ENCODE results near the gene CLN5.
A peak's percentile ranks its signal among the peaks of the same experiment; 100 is the strongest.
"Not testable (repeated sequence)": the region's sequence is repeated elsewhere in the genome, so short reads cannot be mapped to it uniquely, and the experiment has no call there.

CLN5 gene

GRCh38 chr13:76991796-76992547 is at the start of gene CLN5:
Gene CLN5, plus strand, starts transcription at chr13:76992081. Its CDS starts 18 bp downstream, at chr13:76992099.
- FAIRE-seq (no peak), DNase-seq (ENCODE audit: low spot score) (peak; percentile 80)

- DNase-seq (ENCODE audit: low spot score) (no peak), FAIRE-seq (no peak)
Measured at GRCh38 chr13:76942363-76942762, 49.5 kb upstream of the CLN5 start.

GRCh38 chr13:76943646-76944045 is 48.2 kb upstream of the CLN5 start:
- no peak for DNase-seq (ENCODE audit: low spot score)
- FAIRE-seq = no peak

DNA sequence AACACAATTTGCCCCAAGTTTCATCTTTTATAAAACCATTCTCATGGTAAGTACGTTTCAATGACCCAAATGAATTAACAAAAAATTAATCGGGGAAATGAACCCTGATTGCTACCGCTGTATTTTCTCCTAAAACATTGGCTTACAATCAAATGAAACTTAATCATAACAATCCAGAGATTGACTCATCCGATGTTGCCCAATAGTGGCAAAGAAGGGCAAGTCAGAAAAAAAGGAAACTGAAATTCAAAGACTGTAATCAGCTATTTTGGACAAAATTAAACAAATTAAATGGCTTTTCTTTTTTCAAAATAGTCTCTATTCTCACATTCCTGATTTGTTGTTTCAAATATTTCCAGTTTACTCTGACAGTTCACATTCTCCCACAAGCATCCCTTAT is 47.4 kb upstream of the CLN5 start:
- FAIRE-seq (no peak), DNase-seq (ENCODE audit: low spot score) (no peak)

DNA sequence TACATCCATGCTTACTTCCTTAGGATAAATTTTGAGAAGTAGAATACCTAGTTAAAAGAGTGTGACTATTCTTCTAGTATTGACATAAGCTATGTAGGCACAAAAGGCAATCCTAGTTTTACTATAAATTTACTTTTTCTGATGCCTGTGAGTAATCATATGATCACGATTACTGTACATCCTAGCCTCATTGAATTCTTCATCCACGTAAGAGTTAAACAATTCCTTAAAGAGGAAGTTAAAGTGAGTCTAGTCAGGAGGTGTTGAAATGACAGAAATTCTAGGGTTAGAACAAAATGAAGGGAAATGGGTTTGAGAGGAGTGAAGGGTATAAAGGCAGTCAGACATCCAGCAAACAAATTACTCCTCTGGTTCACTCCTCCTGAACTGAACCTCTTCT is 43.7 kb upstream of the CLN5 start, which contains the start of gene ACOD1:
TSS of gene ACOD1 (plus strand) at position 363 of the 400 bp plus-strand sequence. CDS start 48 bp downstream, outside the sequence.
- FAIRE-seq (no peak), DNase-seq (ENCODE audit: low spot score) (no peak)

- FAIRE-seq = no peak
- DNase-seq (ENCODE audit: low spot score) = no peak
Measured at GRCh38 chr13:76950101-76950500, 41.8 kb upstream of the CLN5 start.

GRCh38 chr13:76953968-76954367 is 37.9 kb upstream of the CLN5 start:
- no peak for FAIRE-seq
- no peak for DNase-seq (ENCODE audit: low spot score)

- FAIRE-seq = no peak
Measured at GRCh38 chr13:76954538-76954937, 37.3 kb upstream of the CLN5 start.

DNA sequence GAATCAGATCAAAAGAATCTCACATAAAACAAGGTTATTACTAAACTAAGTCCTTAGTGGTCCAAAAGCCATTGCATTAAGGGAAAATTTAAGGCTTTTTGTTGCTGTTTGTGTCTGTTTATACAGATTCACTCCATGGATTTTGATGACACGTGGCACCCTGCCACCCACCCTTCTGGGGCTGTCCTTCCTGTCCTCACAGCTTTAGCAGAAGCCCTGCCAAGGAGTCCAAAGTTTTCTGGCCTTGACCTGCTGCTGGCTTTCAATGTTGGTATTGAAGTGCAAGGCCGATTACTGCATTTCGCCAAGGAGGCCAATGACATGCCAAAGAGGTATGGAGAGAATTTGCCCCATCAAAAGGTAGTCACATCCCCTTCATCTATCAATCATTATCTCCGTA is 36.7 kb upstream of the CLN5 start:
- no peak for DNase-seq (ENCODE audit: low spot score)
- FAIRE-seq = no peak

More at GRCh38 chr13:76954538-76954937, 37.3 kb upstream of the CLN5 start:
- DNase-seq (ENCODE audit: low spot score) = no peak

DNA sequence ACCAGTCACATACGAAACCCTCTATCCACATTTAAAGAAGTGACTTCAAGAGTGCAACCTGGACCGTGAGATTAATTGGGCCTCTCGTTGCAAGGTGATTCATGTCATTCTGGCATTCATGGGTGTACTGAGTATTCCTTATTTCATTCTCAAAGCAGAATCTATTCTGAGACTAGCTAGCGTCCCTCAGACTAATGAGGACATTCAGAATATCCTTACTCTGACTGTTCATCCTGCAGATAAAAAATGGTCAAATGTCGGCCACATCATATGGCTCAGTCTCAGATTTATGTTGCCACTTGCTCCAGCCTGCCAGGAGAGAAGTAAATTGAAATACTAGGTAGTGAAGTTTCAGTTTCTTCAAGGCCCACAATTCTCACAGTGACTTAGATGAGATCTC is 36.2 kb upstream of the CLN5 start:
- FAIRE-seq = no peak
- no peak for DNase-seq (ENCODE audit: low spot score)

DNA sequence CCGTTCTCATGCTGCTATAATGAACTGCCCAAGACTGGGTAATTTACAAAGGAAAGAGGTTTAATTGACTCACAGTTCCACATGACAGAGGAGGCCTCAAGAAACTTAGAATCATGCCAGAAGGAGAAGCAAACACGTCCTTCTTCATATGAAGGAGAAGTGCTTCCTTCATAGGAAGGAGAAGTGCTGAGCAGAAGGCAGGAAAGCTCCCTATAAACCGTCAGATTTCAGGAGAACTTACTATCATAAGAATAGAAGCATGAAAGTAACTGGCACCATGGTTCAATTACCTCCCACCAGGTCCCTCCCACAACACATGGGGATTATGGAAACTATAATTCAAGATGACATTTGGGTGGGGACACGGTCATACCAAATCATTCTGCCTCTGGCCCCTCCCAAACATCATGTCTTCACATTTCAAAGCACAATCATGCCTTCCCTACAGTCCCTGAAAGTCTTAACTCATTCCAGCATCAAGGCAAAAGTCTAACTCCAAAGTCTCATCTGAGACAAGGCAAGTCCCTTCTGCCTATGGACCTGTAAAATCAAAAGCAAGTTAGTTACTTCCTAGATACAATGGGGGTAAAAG is 32.9 kb upstream of the CLN5 start:
- FAIRE-seq = no peak
- no peak for DNase-seq (ENCODE audit: low spot score)

DNA sequence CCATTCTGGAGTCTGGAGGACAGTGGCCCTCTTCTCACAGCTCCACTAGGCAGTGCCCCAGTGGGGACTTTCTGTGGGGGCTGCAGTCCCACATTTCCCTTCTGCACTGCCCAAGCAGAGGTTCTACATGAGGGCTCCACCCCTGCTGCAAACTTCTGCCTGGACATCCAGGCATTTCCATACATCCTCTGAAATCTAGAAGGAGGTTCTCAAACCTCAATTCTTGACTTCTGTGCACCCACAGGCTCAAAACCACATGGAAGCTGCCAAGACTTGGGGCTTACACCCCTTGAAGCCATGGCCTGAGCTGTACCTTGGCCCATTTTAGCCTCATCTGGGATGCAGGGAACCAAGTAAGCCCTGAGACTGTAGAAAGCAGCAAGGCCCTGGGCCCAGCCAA is 32.1 kb upstream of the CLN5 start:
- not testable (repeated sequence) for FAIRE-seq

DNA sequence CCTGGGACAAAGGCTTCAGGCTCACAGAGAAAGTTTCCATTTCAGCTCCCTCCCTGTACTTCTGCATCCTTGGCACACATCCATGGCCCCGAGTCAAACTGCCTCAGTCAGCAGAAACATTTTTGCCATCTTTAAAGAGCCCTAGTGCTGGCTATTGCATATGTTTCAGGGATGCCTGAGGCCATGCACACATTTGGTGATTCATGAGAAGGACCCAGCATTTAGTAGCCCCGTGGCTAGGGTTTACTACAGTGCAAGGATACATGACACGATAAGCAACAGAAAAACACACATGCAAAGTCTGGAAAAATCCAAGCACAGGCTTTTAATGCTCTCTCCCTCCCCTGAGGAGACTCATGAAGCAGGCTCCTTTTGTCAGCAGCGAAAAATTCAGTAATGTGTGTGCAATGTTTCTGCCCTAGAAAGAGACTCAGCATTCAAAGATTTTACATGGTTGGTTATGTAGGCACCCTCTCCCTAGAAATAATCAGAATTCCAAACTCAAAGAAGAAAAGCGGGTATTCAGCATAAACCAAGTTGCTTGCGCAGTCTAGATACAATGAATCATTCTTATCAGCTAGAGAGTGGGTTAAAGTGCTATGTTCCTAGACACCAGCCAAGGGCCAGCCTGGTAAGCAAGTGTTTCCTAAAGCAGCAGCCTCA is 26.0 kb upstream of the CLN5 start:
- DNase-seq (ENCODE audit: low spot score) (no peak), FAIRE-seq (no peak)

More for the DNA sequence above, 32.1 kb upstream of the CLN5 start:
- not testable (repeated sequence) for DNase-seq (ENCODE audit: low spot score)

DNA sequence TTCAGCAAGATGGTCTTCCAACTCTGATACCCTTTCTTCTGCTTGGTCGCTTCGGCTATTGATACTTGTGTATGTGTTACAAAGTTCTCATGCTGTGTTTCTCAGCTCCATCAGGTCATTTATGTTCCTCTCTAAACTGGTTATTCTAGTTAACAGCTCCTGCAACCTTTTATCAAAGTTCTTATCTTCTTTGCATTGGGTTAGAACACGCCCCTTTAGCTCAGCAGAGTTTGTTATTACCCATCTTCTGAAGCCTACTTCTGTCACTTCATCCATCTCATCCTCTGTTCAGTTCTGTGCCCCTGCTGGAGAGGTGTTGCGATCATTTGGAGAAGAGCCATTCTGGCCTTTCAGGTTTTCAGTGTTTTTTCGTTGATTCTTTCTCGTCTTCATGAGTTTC is 24.9 kb upstream of the CLN5 start:
- DNase-seq (ENCODE audit: low spot score) (no peak), FAIRE-seq (no peak)

DNA sequence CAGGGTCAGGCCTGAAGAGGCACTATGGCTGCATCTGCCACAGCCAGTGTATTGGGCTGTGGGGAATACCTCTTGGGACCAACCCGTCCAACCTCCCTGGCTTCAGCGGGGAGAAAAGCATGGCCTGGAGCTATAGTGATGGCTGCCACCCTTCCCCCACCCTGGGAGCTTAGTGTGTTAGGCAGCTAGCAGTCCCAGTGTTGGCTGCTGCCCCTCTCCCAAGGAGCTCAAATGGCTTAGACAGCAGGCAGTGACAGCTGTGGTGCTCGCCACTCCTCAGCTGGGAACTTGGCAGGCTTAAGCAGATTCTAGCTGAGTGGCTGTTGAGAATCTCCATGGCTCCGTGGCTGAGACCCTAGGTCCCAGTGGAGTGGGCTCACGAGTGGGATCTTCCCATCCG is 23.8 kb upstream of the CLN5 start:
- DNase-seq (ENCODE audit: low spot score) = no peak
- no peak for FAIRE-seq

DNA sequence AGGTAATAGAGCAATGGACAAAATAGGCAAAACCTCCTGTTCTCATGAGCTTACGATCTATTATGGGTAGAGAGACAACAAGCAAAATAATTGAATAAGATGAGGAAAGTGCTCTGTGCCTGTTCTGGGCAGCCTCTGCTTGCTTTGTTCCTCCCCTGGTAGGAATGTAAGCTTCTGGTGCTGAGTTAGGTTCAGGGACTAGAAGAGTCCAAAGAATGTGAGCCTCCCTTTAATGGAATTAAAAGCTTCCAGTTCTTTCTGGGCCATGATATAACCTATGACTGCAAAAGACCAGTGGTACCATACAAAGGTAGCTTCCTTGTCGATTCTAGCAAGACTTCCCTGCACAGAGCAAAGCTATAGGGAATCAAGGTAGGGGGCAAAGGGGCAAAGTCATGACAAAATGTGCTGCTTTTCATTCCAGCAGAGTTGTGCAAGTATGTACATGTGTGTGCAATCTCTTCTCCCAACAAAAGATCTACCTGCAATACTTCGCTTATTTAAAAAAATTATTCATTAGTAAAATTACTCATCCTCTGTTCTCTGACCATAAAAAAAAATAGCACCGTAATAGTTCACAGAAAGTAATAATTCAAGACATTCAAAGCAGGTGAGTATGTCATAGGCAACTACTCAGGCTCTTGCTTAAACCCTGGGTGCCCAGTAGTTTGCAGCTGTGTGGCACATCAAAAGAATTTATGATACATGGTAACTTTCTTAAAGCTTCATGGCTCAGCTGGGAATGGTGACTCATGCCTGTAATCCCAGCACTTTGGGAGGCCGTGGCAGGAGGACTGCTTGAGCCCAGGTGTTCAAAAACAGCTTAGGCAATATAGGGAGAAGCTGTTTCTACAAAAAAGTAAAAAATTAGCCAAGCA is 22.2 kb upstream of the CLN5 start:
- FAIRE-seq (no peak), DNase-seq (ENCODE audit: low spot score) (no peak)

- DNase-seq (ENCODE audit: low spot score) (no peak), FAIRE-seq (no peak)
Measured at GRCh38 chr13:76971215-76971614, 20.7 kb upstream of the CLN5 start.

DNA sequence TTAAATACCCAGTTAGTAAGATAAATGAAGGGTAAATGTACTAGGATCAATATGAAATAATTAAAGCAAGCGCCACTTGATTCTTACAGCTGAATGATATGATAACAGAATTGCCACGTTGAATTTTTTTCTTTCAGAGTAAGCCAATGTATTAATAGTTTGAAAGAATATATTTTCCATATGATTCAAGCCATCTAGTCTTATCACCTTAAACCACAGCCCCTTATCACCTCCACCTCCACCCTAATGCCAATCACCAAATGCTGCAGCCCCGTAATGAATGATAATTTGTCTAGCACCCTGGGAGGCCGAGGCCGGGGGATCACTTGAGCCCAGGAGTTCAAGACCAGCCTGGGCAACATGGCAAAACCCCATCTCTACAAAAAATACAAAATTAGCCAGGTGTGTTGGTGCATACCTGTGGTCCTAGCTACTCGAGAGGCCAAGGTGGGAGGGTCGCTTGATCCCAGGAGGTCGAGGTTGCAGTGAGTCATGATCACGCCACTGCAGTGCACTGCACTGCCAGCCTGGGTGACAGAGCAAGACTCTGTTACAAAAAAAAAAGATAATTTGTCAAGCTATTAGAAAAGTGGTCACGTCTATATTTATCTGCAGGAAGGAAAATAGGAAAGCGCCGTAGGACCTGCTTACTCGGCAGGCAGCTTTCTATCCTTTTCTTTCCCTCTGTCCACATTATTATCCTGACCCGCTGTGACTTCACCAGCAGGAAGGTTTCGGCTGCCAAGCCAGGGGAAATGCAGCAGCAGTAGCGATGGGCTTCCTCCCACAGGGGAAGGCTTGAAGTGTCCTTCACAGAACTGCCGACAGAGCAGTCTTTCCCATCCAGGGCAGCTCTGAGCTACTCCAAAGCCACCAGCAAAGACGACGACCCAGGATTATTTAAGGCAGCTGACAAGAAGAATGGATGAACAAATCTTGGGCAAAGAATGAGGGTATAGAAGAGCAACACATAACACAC is 19.7 kb upstream of the CLN5 start:
- FAIRE-seq (no peak), DNase-seq (ENCODE audit: low spot score) (no peak)

- DNase-seq (ENCODE audit: low spot score) (no peak), FAIRE-seq (no peak)
Measured at GRCh38 chr13:76973920-76974617, 17.8 kb upstream of the CLN5 start.

DNA sequence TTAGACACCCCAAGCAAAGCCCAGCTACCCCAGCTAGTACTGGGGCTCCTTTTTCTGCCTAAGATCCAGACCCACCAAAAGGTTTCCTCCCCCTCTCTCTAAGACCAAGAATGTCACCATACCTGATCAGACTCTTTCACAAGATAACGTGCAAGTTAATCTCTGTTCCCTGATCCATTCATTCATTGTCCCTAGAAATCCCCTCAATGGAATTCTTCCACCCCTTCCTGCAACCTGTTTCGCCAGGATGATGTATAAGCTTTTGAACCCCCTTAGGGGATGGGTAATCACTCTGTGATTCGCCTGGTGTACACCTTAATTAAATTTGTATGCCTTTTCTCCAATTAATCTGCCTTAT is 17.3 kb upstream of the CLN5 start:
- DNase-seq (ENCODE audit: low spot score) (no peak), FAIRE-seq (no peak)

Measured in RCC 7860 (cell line).